ENCODE data around the gene RPS6KL1.

GRCh38 chr14:74911704-74912103 lies 11.4 kb downstream of the RPS6KL1 start:
- TF ChIP-seq CTCF (IDR thresholded peaks at IDR 0.05; ENCODE audit: low read depth, low read length, missing input control): no peak
- TF ChIP-seq YY1 (IDR thresholded peaks at IDR 0.05): no peak
- no peak for TF ChIP-seq ATF3 (IDR thresholded peaks at IDR 0.05)
- no peak for TF ChIP-seq FOXA2 (IDR thresholded peaks at IDR 0.05)
- no peak for TF ChIP-seq REST (IDR thresholded peaks at IDR 0.05)
- TF ChIP-seq SP1 (IDR thresholded peaks at IDR 0.05): no peak
